ENCODE results near the gene CNNM3.

- TF ChIP-seq EZH2phosphoT487 (IDR thresholded peaks at IDR 0.05; ENCODE audit: insufficient read depth, low read depth) (no peak), EZH2 (IDR thresholded peaks at IDR 0.05; ENCODE audit: insufficient read depth, poor library complexity, severe bottlenecking) (no peak)
Observed at GRCh38 chr2:96852667-96853066, 36.6 kb downstream of the CNNM3 start.
